Lower lobe of right lung (tissue), 2 donors: Measurements from ENCODE around the gene ADSL. TPM values are rescaled to one million over a fixed set of nuclear protein-coding genes. Genes with fewer than 3 reads are reported as not detected.

Source experiments
- ATAC-seq, 2 donors: fragments of 200-7000 bp; cut with Tn5 transposase; one replicate each; pipeline ENCODE4 v1.9.1; 2020 to 2022; ENCODE audit warnings: mild to moderate bottlenecking in 2 of 2, moderate library complexity in 2 of 2
- DNase-seq: peaks from one replicate; pipeline ENCODE4 v3.0.0-alpha.2; 2020
- H3K27ac ChIP-seq: fragments of 200-600 bp; one replicate; pipeline ENCODE4 v1.8.0; 2022
- H3K27me3 ChIP-seq: fragments of 200-600 bp; one replicate; pipeline ENCODE4 v1.8.0; 2022; ENCODE audit warnings: low read depth
- H3K36me3 ChIP-seq: fragments of 200-600 bp; one replicate; pipeline ENCODE4 v1.8.0; 2022; ENCODE audit warnings: mild to moderate bottlenecking
- H3K4me1 ChIP-seq: fragments of 200-600 bp; one replicate; pipeline ENCODE4 v1.8.0; 2022
- H3K4me3 ChIP-seq: fragments of 200-600 bp; one replicate; pipeline ENCODE4 v1.8.0; 2022; ENCODE audit warnings: mild to moderate bottlenecking
- H3K9me3 ChIP-seq: fragments of 200-600 bp; one replicate; pipeline ENCODE4 v1.8.0; 2022
- CTCF ChIP-seq: fragments of 200-600 bp; IDR thresholded peaks from one replicate; pipeline ENCODE4 v1.8.0; 2022; ENCODE audit warnings: antibody characterized with exemption, mild to moderate bottlenecking
- intact Hi-C: fragments of 100-400 bp; cut with DNase I; formaldehyde crosslinking; loops from one replicate; pipeline ENCODE4 v1.11.0; 2022
- total RNA-seq: library from RNA; stranded (reverse); fragmentation: NEBNext Ultra II Directional; extraction: Animal tissue kit (Norgen Biotek cat#: 25700); gene quantifications from one replicate; pipeline ENCODE4 v1.2.1, GENCODE V29; 2021
- donor health status: DM: no; HTN: yes; CAD: no; lungs with severe emphysema.

ADSL gene
- total RNA-seq, 1 donor from 2014 or later = 38.1 TPM

DNA sequence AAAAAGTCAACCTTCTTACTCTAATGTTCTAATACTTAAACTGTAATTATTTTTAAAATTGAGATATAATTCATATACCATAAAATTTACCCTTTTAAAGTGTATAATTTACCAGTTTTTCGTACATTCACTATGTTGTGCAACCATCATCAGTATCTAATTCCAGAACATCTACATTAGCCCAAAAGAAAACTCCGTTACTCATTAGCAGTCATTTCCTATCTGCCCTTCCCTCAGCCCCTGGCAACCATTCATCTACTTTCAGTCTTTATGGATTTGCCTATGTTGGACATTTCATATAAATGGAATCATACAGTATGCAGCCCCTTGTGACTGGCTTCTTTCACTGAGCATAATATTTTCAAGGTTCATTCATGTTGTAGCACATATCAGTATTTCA is 46.3 kb downstream of the ADSL start:
- H3K27ac ChIP-seq = no peak overlapping the region
- no peak for TF ChIP-seq CTCF
- peaks cover 19% of the 10 kb centered on the region for H3K4me1 ChIP-seq
- no peak for ATAC-seq
- intact Hi-C loops = no loop called here
- H3K9me3 ChIP-seq = no peaks in the 10 kb centered on the region
- H3K36me3 ChIP-seq = no peaks in the 10 kb centered on the region
- no peak for DNase-seq
- no peak overlapping the region for H3K4me3 ChIP-seq
- no peaks in the 10 kb centered on the region for H3K27me3 ChIP-seq

GRCh38 chr22:40394607-40395006 is 48.3 kb downstream of the ADSL start:
- Histone ChIP-seq H3K4me1 (peaks cover 23% of the 10 kb centered on the region), H3K27ac (no peak overlapping the region), H3K9me3 (no peaks in the 10 kb centered on the region), H3K36me3 (no peaks in the 10 kb centered on the region), H3K4me3 (no peak overlapping the region), H3K27me3 (no peaks in the 10 kb centered on the region)
- no peak for ATAC-seq
- intact Hi-C loops = no loop called here
- TF ChIP-seq CTCF = no peak
- no peak for DNase-seq

- H3K27ac ChIP-seq = no peak overlapping the region
- ATAC-seq = no peak
- DNase-seq = no peak
- peaks cover 31% of the 10 kb centered on the region for H3K4me1 ChIP-seq
- no peaks in the 10 kb centered on the region for H3K9me3 ChIP-seq
- H3K4me3 ChIP-seq = no peak overlapping the region
- no peak for TF ChIP-seq CTCF
- intact Hi-C loops = no loop called here
- H3K27me3 ChIP-seq = no peaks in the 10 kb centered on the region
- peaks cover under 1% of the 10 kb centered on the region for H3K36me3 ChIP-seq
Observed at GRCh38 chr22:40395607-40396006, 49.3 kb downstream of the ADSL start.

DNA sequence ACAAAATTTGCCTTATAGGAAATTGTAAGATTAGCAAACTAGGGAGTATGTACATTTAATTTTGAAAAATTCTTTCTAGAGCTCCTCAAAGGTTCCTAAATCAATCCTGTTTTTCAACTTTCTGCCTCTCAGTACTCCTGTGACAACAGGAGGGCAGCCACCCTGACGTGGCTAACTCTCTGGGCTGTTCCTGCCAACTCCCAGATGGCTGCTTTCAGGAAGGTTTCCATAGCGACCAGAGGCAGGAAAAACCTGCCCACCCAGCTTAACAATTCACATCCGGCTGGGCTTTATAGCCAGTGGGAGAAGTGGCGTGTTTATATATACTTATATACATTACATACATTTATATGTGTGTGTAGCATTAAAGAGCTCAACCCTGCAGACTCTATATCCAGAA is 50.6 kb downstream of the ADSL start:
- TF ChIP-seq CTCF = no peak
- ATAC-seq = peak; percentile 84 to 89
- no peaks in the 10 kb centered on the region for H3K9me3 ChIP-seq
- H3K36me3 ChIP-seq = peaks cover 13% of the 10 kb centered on the region
- DNase-seq = peak; percentile 75
- H3K27ac ChIP-seq = peak overlapping the region; percentile 73
- intact Hi-C loops = no loop called here
- H3K4me1 ChIP-seq = peaks cover 42% of the 10 kb centered on the region
- H3K4me3 ChIP-seq = no peak overlapping the region
- no peaks in the 10 kb centered on the region for H3K27me3 ChIP-seq

DNA sequence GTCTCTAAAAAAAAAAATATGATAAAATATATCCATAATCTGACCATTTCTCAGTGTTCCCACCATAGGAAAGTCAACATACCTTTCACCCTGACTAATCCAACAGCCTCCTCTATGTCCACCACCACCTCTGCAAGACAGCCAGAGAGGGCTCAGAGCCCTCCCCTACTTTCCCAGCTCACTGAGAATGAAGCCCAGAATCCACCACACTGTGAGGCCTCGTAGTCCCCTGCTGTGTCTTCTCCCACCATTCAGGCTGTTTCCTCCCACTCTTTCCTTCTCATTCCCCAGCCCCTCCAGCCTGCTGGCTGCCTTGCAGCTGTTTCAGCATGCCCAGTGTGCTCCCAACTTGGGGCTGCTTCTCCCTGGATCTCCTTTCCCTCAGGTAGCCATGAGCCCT is 51.1 kb downstream of the ADSL start:
- Histone ChIP-seq H3K9me3 (no peaks in the 10 kb centered on the region), H3K36me3 (peaks cover 17% of the 10 kb centered on the region), H3K4me3 (no peak overlapping the region), H3K4me1 (peaks cover 44% of the 10 kb centered on the region), H3K27ac (peak overlapping the region; percentile 46), H3K27me3 (no peaks in the 10 kb centered on the region)
- ATAC-seq = peak; percentile 17 to 34
- intact Hi-C loops = no loop called here
- peak; percentile 13 for DNase-seq
- no peak for TF ChIP-seq CTCF

DNA sequence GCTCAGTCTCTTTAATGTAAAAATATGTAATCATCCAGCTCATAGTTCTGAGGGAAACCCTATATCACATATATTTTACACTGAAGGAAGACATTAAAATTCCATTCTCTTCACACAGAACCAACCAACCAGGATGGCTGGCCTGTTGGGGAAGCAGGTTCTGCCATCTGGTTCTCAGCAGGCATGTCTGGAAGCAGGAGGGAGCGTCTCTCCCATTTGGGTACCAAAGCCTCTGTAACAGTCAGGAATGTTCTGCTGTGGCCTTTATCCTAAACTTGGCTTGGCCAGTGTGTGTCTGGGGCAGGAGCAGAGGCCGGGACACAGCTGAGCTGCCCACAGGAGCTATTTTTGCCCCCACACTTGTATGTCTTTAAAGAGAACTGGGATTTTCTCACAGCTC is 53.3 kb downstream of the ADSL start:
- Histone ChIP-seq H3K9me3 (no peaks in the 10 kb centered on the region), H3K36me3 (peaks cover 39% of the 10 kb centered on the region), H3K27me3 (no peaks in the 10 kb centered on the region), H3K4me1 (peaks cover 47% of the 10 kb centered on the region), H3K4me3 (no peak overlapping the region), H3K27ac (no peak overlapping the region)
- peak; percentile 20 for DNase-seq
- intact Hi-C loops = no loop called here
- TF ChIP-seq CTCF = no peak
- ATAC-seq = no peak
